ENCODE results near the gene CFAP77. TPM values are rescaled to one million over a fixed set of nuclear protein-coding genes. Genes with fewer than 3 reads are reported as not detected.

The CFAP77 gene
- total RNA-seq, 2 experiments from 2014 or later: not detected

GRCh38 chr9:132434881-132435280 is 24.9 kb downstream of the CFAP77 start:
- TF ChIP-seq, protein P1, sequence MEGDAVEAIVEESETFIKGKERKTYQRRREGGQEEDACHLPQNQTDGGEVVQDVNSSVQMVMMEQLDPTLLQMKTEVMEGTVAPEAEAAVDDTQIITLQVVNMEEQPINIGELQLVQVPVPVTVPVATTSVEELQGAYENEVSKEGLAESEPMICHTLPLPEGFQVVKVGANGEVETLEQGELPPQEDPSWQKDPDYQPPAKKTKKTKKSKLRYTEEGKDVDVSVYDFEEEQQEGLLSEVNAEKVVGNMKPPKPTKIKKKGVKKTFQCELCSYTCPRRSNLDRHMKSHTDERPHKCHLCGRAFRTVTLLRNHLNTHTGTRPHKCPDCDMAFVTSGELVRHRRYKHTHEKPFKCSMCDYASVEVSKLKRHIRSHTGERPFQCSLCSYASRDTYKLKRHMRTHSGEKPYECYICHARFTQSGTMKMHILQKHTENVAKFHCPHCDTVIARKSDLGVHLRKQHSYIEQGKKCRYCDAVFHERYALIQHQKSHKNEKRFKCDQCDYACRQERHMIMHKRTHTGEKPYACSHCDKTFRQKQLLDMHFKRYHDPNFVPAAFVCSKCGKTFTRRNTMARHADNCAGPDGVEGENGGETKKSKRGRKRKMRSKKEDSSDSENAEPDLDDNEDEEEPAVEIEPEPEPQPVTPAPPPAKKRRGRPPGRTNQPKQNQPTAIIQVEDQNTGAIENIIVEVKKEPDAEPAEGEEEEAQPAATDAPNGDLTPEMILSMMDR (IDR thresholded peaks at IDR 0.05): no peak
- Mint-ChIP-seq H3K27me3 (peaks cover 41% of the 10 kb centered on the region), H3K36me3 (ENCODE audit: low read depth) (no peaks in the 10 kb centered on the region), H3K9me3 (no peaks in the 10 kb centered on the region), H3K4me1 (ENCODE audit: low read depth) (no peaks in the 10 kb centered on the region), H3K4me3 (no peak overlapping the region), H3K27ac (no peak overlapping the region)
- ChIA-PET POLR2A (no interaction called here), CTCF (no interaction called here)
- intact Hi-C loops (cut with micrococcal nuclease): no loop called here
- DNase-seq (no peak), ATAC-seq (no peak)

GRCh38 chr9:132439153-132439552 is 29.1 kb downstream of the CFAP77 start:
- peaks cover 52% of the 10 kb centered on the region for H3K27me3 Mint-ChIP-seq
- DNase-seq: no peak
- CTCF ChIA-PET: no interaction called here
- intact Hi-C loops (cut with micrococcal nuclease): no loop called here
- H3K27ac Mint-ChIP-seq: no peak overlapping the region
- H3K4me1 Mint-ChIP-seq (ENCODE audit: low read depth): no peaks in the 10 kb centered on the region
- TF ChIP-seq, protein P1 (IDR thresholded peaks at IDR 0.05): no peak
- H3K36me3 Mint-ChIP-seq (ENCODE audit: low read depth): no peaks in the 10 kb centered on the region
- POLR2A ChIA-PET: no interaction called here
- no peak for ATAC-seq
- no peak overlapping the region for H3K4me3 Mint-ChIP-seq
- H3K9me3 Mint-ChIP-seq: no peaks in the 10 kb centered on the region

- Mint-ChIP-seq H3K27ac (no peak overlapping the region), H3K27me3 (peaks cover 51% of the 10 kb centered on the region), H3K4me3 (no peak overlapping the region), H3K9me3 (no peaks in the 10 kb centered on the region), H3K4me1 (ENCODE audit: low read depth) (no peaks in the 10 kb centered on the region), H3K36me3 (ENCODE audit: low read depth) (no peaks in the 10 kb centered on the region)
- ChIA-PET POLR2A (no interaction called here), CTCF (interaction anchor here (1.0 kb wide), 1 partner anchor 64 kb away, joined by 3 read pairs; no protein-coding TSS in a partner anchor)
- no peak for DNase-seq
- intact Hi-C loops (cut with micrococcal nuclease): no loop called here
- no peak for ATAC-seq
- TF ChIP-seq, protein P1 (IDR thresholded peaks at IDR 0.05): no peak
These were observed 30.7 kb downstream of the CFAP77 start for GRCh38 chr9:132440735-132441134.

DNA sequence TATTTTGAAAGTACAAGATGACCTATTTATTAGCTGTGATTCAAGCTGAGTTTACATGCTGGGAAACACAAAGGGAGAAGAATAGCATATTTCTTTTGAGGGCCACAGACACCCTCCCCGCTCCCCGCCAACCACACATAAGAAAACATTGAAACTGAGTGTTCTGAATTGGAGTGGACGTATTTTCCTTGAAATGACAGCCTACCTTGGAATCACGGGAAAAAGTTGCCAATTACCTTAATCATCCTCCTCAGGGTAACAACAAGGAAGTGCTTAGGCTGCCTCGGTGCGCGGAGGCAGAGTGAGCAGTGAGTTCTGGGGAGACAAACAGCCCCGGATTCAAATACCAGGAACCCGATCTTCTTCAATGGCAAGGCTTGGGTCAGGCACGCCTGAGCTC is 31.4 kb downstream of the CFAP77 start:
- H3K4me3 Mint-ChIP-seq: no peak overlapping the region
- DNase-seq: no peak
- no peaks in the 10 kb centered on the region for H3K9me3 Mint-ChIP-seq
- intact Hi-C loops (cut with micrococcal nuclease): no loop called here
- CTCF ChIA-PET: interaction anchor here (1.0 kb wide), 1 partner anchor 63 kb away, joined by 3 read pairs; no protein-coding TSS in a partner anchor
- no peaks in the 10 kb centered on the region for H3K4me1 Mint-ChIP-seq (ENCODE audit: low read depth)
- peaks cover 51% of the 10 kb centered on the region for H3K27me3 Mint-ChIP-seq
- H3K36me3 Mint-ChIP-seq (ENCODE audit: low read depth): no peaks in the 10 kb centered on the region
- TF ChIP-seq, protein P1 (IDR thresholded peaks at IDR 0.05): no peak
- no peak overlapping the region for H3K27ac Mint-ChIP-seq
- no peak for ATAC-seq
- POLR2A ChIA-PET: interaction anchor here (1.0 kb wide), 1 partner anchor 53 kb away, joined by 3 read pairs; no protein-coding TSS in a partner anchor

- no peak overlapping the region for H3K4me3 Mint-ChIP-seq
- H3K27ac Mint-ChIP-seq: no peak overlapping the region
- intact Hi-C loops (cut with micrococcal nuclease): no loop called here
- peaks cover 52% of the 10 kb centered on the region for H3K27me3 Mint-ChIP-seq
- no peaks in the 10 kb centered on the region for H3K4me1 Mint-ChIP-seq (ENCODE audit: low read depth)
- no peaks in the 10 kb centered on the region for H3K36me3 Mint-ChIP-seq (ENCODE audit: low read depth)
- H3K9me3 Mint-ChIP-seq: no peaks in the 10 kb centered on the region
- CTCF ChIA-PET: no interaction called here
- ATAC-seq (no peak), DNase-seq (no peak)
- TF ChIP-seq, protein P1 (IDR thresholded peaks at IDR 0.05): no peak
- POLR2A ChIA-PET: no interaction called here
These were observed 34.1 kb downstream of the CFAP77 start for GRCh38 chr9:132443951-132444607.

Data from activated CD8-positive, alpha-beta T cell treated with anti-CD3 and anti-CD28 coated beads for 36 hours (primary cell).